ENCODE data around the gene PPM1D. TPM values are rescaled to one million over a fixed set of nuclear protein-coding genes. Genes with fewer than 3 reads are reported as not detected.

The PPM1D gene
- total RNA-seq, 1 experiment from 2014 or later = 10.4 TPM

DNA sequence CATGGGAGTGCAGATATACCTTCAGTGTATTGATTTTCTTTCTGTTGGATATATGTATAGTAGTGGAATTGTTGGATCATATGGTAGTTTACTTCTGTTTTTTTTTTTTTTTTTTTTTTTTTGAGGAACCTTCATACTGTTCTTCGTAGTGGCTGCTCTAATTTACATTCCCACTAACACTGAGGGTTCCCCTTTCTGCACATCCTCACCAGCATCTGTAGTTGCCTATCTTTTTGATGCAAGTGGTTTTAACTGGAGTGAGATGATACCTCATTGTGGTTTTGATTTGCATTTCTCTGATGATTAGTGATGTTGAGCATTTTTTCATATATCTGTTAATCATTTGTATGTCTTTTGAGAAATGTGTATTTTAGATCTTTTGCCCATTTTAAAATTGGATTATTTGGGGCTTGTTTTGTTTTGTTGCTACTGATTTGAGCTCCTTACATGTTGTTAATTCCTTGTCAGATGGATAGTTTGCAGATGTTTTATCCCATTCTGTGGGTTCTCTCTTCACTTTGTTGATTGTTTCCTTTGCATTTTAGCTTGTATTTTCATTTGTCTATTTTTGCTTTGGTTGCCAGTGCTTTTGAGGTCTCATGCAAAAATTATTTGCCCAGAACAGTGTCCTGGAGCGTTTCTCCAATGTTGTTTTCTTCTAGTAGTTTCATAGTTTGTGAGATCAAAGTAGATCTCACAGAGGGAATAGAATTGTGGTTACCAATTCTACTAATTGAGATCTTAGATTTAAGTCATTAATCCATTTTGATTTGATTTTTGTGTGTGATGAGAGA, 52.7 kb downstream of the PPM1D start:
- ChIA-PET CTCF (no interaction called here), POLR2A (ENCODE audit: unreplicated experiment) (interaction anchor here (0.6 kb wide), 1 partner anchor 189 kb away, joined by 3 read pairs; no protein-coding TSS in a partner anchor)
- intact Hi-C loops (cut with micrococcal nuclease; ENCODE audit: unreplicated experiment) = no loop called here
- Histone ChIP-seq H3K79me2 (ENCODE audit: low read depth) (peaks cover 4% of the 10 kb centered on the region; the same call in 1 of the 2 replicates), H3K27ac (no peak overlapping the region), H4K20me1 (ENCODE audit: insufficient read depth) (no peaks in the 10 kb centered on the region), H3K36me3 (ENCODE audit: low read depth) (no peaks in the 10 kb centered on the region), H3F3A (ENCODE audit: insufficient read depth, low read depth) (peaks cover 5% of the 10 kb centered on the region), H3K4me2 (no peak overlapping the region), H3K4me1 (replicated peaks; ENCODE audit: insufficient read depth) (no peaks in the 10 kb centered on the region), H3K27me3 (ENCODE audit: insufficient read depth, low read depth) (no peaks in the 10 kb centered on the region), H3K4me3 (no peak overlapping the region), H3K9me2 (ENCODE audit: insufficient read depth) (no peaks in the 10 kb centered on the region), H2AFZ (no peak overlapping the region), H3K9me3 (ENCODE audit: insufficient read depth, low read depth) (no peaks in the 10 kb centered on the region)
- BruUV-seq (replicated peaks) = no TSS peak
- no peak for DNase-seq
- TF ChIP-seq EZH2 (IDR thresholded peaks at IDR 0.05; ENCODE audit: low read depth) = no peak
- TF ChIP-seq, protein P1, sequence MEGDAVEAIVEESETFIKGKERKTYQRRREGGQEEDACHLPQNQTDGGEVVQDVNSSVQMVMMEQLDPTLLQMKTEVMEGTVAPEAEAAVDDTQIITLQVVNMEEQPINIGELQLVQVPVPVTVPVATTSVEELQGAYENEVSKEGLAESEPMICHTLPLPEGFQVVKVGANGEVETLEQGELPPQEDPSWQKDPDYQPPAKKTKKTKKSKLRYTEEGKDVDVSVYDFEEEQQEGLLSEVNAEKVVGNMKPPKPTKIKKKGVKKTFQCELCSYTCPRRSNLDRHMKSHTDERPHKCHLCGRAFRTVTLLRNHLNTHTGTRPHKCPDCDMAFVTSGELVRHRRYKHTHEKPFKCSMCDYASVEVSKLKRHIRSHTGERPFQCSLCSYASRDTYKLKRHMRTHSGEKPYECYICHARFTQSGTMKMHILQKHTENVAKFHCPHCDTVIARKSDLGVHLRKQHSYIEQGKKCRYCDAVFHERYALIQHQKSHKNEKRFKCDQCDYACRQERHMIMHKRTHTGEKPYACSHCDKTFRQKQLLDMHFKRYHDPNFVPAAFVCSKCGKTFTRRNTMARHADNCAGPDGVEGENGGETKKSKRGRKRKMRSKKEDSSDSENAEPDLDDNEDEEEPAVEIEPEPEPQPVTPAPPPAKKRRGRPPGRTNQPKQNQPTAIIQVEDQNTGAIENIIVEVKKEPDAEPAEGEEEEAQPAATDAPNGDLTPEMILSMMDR (conservative IDR thresholded peaks at IDR 0.05) = no peak

DNA sequence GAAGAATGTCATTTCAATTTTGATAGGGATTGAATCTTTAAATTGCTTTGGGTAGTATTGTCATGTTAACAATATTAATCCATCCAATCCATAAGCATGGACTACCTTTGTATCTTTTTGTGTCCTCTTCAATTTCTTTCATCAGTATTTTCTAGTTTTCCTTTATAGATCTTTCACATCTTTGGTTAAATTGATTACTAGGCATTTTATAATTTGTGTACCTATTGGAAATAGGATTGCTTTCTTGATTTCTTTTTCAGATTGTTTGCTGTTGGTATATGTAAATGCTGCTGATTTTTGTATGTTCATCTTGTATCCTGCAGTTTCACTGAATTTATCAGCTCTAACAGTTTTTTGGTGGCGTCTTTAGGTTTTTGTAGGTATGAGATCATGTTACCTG, 53.6 kb downstream of the PPM1D start:
- Histone ChIP-seq H3K4me2 (no peak overlapping the region), H3K36me3 (ENCODE audit: low read depth) (no peaks in the 10 kb centered on the region), H3K27me3 (ENCODE audit: insufficient read depth, low read depth) (no peaks in the 10 kb centered on the region), H3K27ac (no peak overlapping the region), H3K4me3 (no peak overlapping the region), H2AFZ (no peak overlapping the region), H3K4me1 (replicated peaks; ENCODE audit: insufficient read depth) (no peaks in the 10 kb centered on the region), H3K79me2 (ENCODE audit: low read depth) (peaks cover 4% of the 10 kb centered on the region; the same call in 1 of the 2 replicates), H3K9me2 (ENCODE audit: insufficient read depth) (no peaks in the 10 kb centered on the region), H3F3A (ENCODE audit: insufficient read depth, low read depth) (peaks cover 5% of the 10 kb centered on the region), H3K9me3 (ENCODE audit: insufficient read depth, low read depth) (no peaks in the 10 kb centered on the region), H4K20me1 (ENCODE audit: insufficient read depth) (no peaks in the 10 kb centered on the region)
- no peak for DNase-seq
- intact Hi-C loops (cut with micrococcal nuclease; ENCODE audit: unreplicated experiment) = no loop called here
- POLR2A ChIA-PET (ENCODE audit: unreplicated experiment) = no interaction called here
- BruUV-seq (replicated peaks) = no TSS peak
- CTCF ChIA-PET = no interaction called here
- TF ChIP-seq, protein P1 (conservative IDR thresholded peaks at IDR 0.05) = no peak
- no peak for TF ChIP-seq EZH2 (IDR thresholded peaks at IDR 0.05; ENCODE audit: low read depth)

- no peak for DNase-seq
- Histone ChIP-seq H3K4me2 (no peak overlapping the region), H3F3A (ENCODE audit: insufficient read depth, low read depth) (peaks cover 5% of the 10 kb centered on the region), H3K9me2 (ENCODE audit: insufficient read depth) (no peaks in the 10 kb centered on the region), H3K79me2 (ENCODE audit: low read depth) (peaks cover 4% of the 10 kb centered on the region; the same call in 1 of the 2 replicates), H3K27me3 (ENCODE audit: insufficient read depth, low read depth) (no peaks in the 10 kb centered on the region), H3K4me3 (no peak overlapping the region), H3K27ac (no peak overlapping the region), H3K36me3 (ENCODE audit: low read depth) (no peaks in the 10 kb centered on the region), H2AFZ (no peak overlapping the region), H3K9me3 (ENCODE audit: insufficient read depth, low read depth) (no peaks in the 10 kb centered on the region), H4K20me1 (ENCODE audit: insufficient read depth) (no peaks in the 10 kb centered on the region), H3K4me1 (replicated peaks; ENCODE audit: insufficient read depth) (no peaks in the 10 kb centered on the region)
- intact Hi-C loops (cut with micrococcal nuclease; ENCODE audit: unreplicated experiment) = no loop called here
- CTCF ChIA-PET = interaction anchor here (0.6 kb wide), 3 partner anchors 87 to 423 kb away, joined by 3 to 5 read pairs (median 3); no protein-coding TSS in a partner anchor
- no TSS peak for BruUV-seq (replicated peaks)
- TF ChIP-seq EZH2 (IDR thresholded peaks at IDR 0.05; ENCODE audit: low read depth) = no peak
- TF ChIP-seq, protein P1 (conservative IDR thresholded peaks at IDR 0.05) = no peak
- POLR2A ChIA-PET (ENCODE audit: unreplicated experiment) = no interaction called here
Measured at GRCh38 chr17:60656499-60656898, 56.5 kb downstream of the PPM1D start.

All from PC-9 (cell line).